CD14-positive monocyte (primary cell): ENCODE data around the gene STAMBPL1. TPM values are rescaled to one million over a fixed set of nuclear protein-coding genes. Genes with fewer than 3 reads are reported as not detected.

Experiments used
- DNase-seq, 3 donors: peaks; one replicate each; pipeline ENCODE4 v3.0.0-alpha.2; 2011 to 2022
- H2AFZ ChIP-seq: 2 replicates; pipeline ENCODE4 v1.6.0; 2012; ENCODE audit warnings: mild to moderate bottlenecking, low read depth, low read length, inconsistent platforms; ENCODE audit not compliant: insufficient read depth, poor library complexity, severe bottlenecking
- H3K27ac ChIP-seq, 2 donors: 1 replicate in 1 of 2; 2 replicates in 1 of 2; pipeline ENCODE4 v1.5.1; 2012 to 2013; ENCODE audit warnings: low read length in 2 of 2, control low read depth in 1 of 2, inconsistent platforms in 1 of 2, low read depth in 1 of 2, mild to moderate bottlenecking in 1 of 2
- H3K27me3 ChIP-seq, 2 donors: one replicate each; pipeline versions ENCODE4 v1.6.0 to v1.6.1; 2011 to 2013; ENCODE audit warnings: low read length in 2 of 2; ENCODE audit not compliant: control insufficient read depth in 2 of 2, insufficient read depth in 2 of 2
- H3K36me3 ChIP-seq, 2 donors: replicated peaks in 1 of 2; 1 replicate in 1 of 2; 2 replicates in 1 of 2; pipeline versions ENCODE4 v1.5.1 to v1.6.1; 2012 to 2013; ENCODE audit warnings: low read length in 2 of 2, control low read depth in 1 of 2, inconsistent platforms in 1 of 2, mild to moderate bottlenecking in 1 of 2; ENCODE audit not compliant: insufficient read depth in 2 of 2, control insufficient read depth in 1 of 2
- H3K4me1 ChIP-seq, 2 donors: 1 replicate in 1 of 2; 2 replicates in 1 of 2; pipeline versions ENCODE4 v1.5.1 to v1.6.1; 2012 to 2013; ENCODE audit warnings: low read length in 2 of 2, control low read depth in 1 of 2, inconsistent platforms in 1 of 2, mild to moderate bottlenecking in 1 of 2, moderate library complexity in 1 of 2; ENCODE audit not compliant: insufficient read depth in 2 of 2, control insufficient read depth in 1 of 2
- H3K4me2 ChIP-seq: replicated peaks from 2 replicates; pipeline ENCODE3; 2012; ENCODE audit warnings: low read length, moderate library complexity, mild to moderate bottlenecking; ENCODE audit not compliant: poor library complexity, severe bottlenecking; ENCODE audit errors: extremely low read depth
- H3K4me3 ChIP-seq, 3 experiments: fragments of 200-600 bp in 1 of 3; sonication (generic) in 1 of 3; replicated peaks in 1 of 3; 1 replicate in 2 of 3; 2 replicates in 1 of 3; pipeline ENCODE4 v1.5.1; 2011 to 2013; ENCODE audit warnings: low read length in 3 of 3, mild to moderate bottlenecking in 3 of 3, control low read depth in 2 of 3, low read depth in 2 of 3, inconsistent platforms in 1 of 3, moderate library complexity in 1 of 3
- H3K79me2 ChIP-seq: 2 replicates; pipeline ENCODE4 v1.6.0; 2012; ENCODE audit warnings: mild to moderate bottlenecking, control low read depth, inconsistent platforms, low read length, moderate library complexity; ENCODE audit not compliant: insufficient read depth
- H3K9ac ChIP-seq: 2 replicates; pipeline ENCODE4 v1.6.0; 2017; ENCODE audit warnings: low read length, mild to moderate bottlenecking; ENCODE audit not compliant: insufficient read depth, poor library complexity, severe bottlenecking
- H3K9me3 ChIP-seq, 2 donors: replicated peaks in 1 of 2; 1 replicate in 1 of 2; 2 replicates in 1 of 2; pipeline versions ENCODE4 v1.5.1 to v1.6.1; 2012 to 2013; ENCODE audit warnings: low read length in 2 of 2, control low read depth in 1 of 2; ENCODE audit not compliant: control insufficient read depth in 1 of 2, insufficient read depth in 1 of 2
- H4K20me1 ChIP-seq: 2 replicates; pipeline ENCODE4 v1.6.0; 2012; ENCODE audit warnings: mild to moderate bottlenecking, low read length, control low read depth, moderate library complexity; ENCODE audit not compliant: insufficient read depth
- H3K27ac Mint-ChIP-seq, 7 donors: one replicate each; pipeline ENCODE4 v1.8.0; 2020; ENCODE audit warnings: mild to moderate bottlenecking in 7 of 7, mixed read lengths in 7 of 7, moderate library complexity in 6 of 7, inconsistent platforms in 2 of 7
- H3K27me3 Mint-ChIP-seq, 3 donors: one replicate each; pipeline ENCODE4 v1.8.0; 2021 to 2022; ENCODE audit warnings: low read depth in 3 of 3, mild to moderate bottlenecking in 3 of 3, mixed read lengths in 3 of 3, moderate library complexity in 3 of 3, inconsistent platforms in 1 of 3
- H3K36me3 Mint-ChIP-seq, 2 donors: one replicate each; pipeline ENCODE4 v1.8.0; 2020; ENCODE audit warnings: mixed read lengths in 2 of 2, inconsistent platforms in 1 of 2, mild to moderate bottlenecking in 1 of 2
- H3K4me1 Mint-ChIP-seq: one replicate; pipeline ENCODE4 v1.8.0; 2020; ENCODE audit warnings: mild to moderate bottlenecking, mixed read lengths
- H3K4me3 Mint-ChIP-seq, 2 donors: one replicate each; pipeline ENCODE4 v1.8.0; 2020; ENCODE audit warnings: mild to moderate bottlenecking in 2 of 2, mixed read lengths in 2 of 2, moderate library complexity in 1 of 2
- H3K9me3 Mint-ChIP-seq, 7 donors: one replicate each; pipeline ENCODE4 v1.8.0; 2020 to 2022; ENCODE audit warnings: mixed read lengths in 7 of 7, mild to moderate bottlenecking in 6 of 7, moderate library complexity in 6 of 7, inconsistent platforms in 2 of 7
- WGBS: methylation state at CpG from one replicate; pipeline ENCODE4 v1.1.5; 2013; ENCODE audit warnings: missing lambda C conversion rate; ENCODE audit not compliant: insufficient coverage; 5-methylcytosine and 5-hydroxymethylcytosine counted together
- intact Hi-C, 2 donors: fragments of 100-400 bp; cut with micrococcal nuclease; formaldehyde crosslinking; loops; one replicate each; pipeline versions ENCODE4 v1.15.0 to v1.15.1; 2023
- polyA plus RNA-seq, 3 donors: library from polyadenylated mRNA; depleted of rRNA in 1 of 3; unstranded in 2 of 3; stranded (reverse) in 1 of 3; fragments of 300-500 nt in 2 of 3; fragments of >200 nt in 1 of 3; fragmentation: Illumina TruSeq in 2 of 3; gene quantifications; 1 replicate in 2 of 3; 2 replicates in 1 of 3; pipeline ENCODE4 v1.2.3, GENCODE V29; 2012 to 2021
- TF ChIP-seq, protein P1 (sequence below): fragments of 200-600 bp; IDR thresholded peaks from one replicate; pipeline ENCODE4 v1.8.0; 2022; ENCODE audit warnings: antibody characterized with exemption, mild to moderate bottlenecking

Gene STAMBPL1
- polyA plus RNA-seq, 3 donors, result 0.07 to 1.5 (median 0.10) TPM

DNA sequence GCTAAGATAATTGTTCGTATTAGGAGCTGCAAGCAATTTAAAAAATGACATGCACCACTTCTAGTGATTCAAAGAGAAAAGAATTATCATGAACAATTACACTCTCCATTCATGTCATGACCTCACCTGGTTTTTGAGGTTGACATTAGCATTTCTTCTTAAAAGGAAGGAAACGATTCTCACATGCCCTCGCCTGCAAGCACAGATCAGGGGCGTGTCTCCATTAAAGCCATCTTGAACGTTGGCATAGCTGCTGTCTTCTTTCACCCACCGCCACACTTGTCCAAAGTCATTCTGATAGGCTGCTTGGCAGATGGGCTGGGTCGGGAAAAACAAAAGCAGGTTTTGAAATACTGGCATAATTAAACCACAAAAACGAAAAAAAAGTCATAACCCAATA, 48.3 kb upstream of the STAMBPL1 start:
- no peak for DNase-seq
- no peak overlapping the region for H3K9ac ChIP-seq
- H3K4me2 ChIP-seq, result no peak overlapping the region
- H3K4me1 ChIP-seq, result peaks cover 35 to 38% of the 10 kb centered on the region in 2 donors
- no peak overlapping the region for H3K4me3 ChIP-seq
- H3K79me2 ChIP-seq, result no peaks in the 10 kb centered on the region
- no peaks in the 10 kb centered on the region for H4K20me1 ChIP-seq
- H3K27me3 ChIP-seq, result no peaks in the 10 kb centered on the region
- WGBS, result 71% methylated on average over 1 of the region's 8 CpGs
- TF ChIP-seq, protein P1, sequence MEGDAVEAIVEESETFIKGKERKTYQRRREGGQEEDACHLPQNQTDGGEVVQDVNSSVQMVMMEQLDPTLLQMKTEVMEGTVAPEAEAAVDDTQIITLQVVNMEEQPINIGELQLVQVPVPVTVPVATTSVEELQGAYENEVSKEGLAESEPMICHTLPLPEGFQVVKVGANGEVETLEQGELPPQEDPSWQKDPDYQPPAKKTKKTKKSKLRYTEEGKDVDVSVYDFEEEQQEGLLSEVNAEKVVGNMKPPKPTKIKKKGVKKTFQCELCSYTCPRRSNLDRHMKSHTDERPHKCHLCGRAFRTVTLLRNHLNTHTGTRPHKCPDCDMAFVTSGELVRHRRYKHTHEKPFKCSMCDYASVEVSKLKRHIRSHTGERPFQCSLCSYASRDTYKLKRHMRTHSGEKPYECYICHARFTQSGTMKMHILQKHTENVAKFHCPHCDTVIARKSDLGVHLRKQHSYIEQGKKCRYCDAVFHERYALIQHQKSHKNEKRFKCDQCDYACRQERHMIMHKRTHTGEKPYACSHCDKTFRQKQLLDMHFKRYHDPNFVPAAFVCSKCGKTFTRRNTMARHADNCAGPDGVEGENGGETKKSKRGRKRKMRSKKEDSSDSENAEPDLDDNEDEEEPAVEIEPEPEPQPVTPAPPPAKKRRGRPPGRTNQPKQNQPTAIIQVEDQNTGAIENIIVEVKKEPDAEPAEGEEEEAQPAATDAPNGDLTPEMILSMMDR, result no peak
- H2AFZ ChIP-seq, result no peak overlapping the region
- no peak overlapping the region for H3K27ac Mint-ChIP-seq
- no peaks in the 10 kb centered on the region for H3K27me3 Mint-ChIP-seq
- no peaks in the 10 kb centered on the region for H3K9me3 Mint-ChIP-seq
- peaks cover 16% of the 10 kb centered on the region for H3K4me1 Mint-ChIP-seq
- no peak overlapping the region for H3K4me3 Mint-ChIP-seq
- peaks cover 43 to 47% of the 10 kb centered on the region in 2 donors for H3K36me3 Mint-ChIP-seq
- no peaks in the 10 kb centered on the region for H3K9me3 ChIP-seq
- H3K36me3 ChIP-seq, result peaks cover 0 to 45% of the 10 kb centered on the region in 2 donors
- intact Hi-C loops, result no loop called here
- H3K27ac ChIP-seq, result no peak overlapping the region

DNA sequence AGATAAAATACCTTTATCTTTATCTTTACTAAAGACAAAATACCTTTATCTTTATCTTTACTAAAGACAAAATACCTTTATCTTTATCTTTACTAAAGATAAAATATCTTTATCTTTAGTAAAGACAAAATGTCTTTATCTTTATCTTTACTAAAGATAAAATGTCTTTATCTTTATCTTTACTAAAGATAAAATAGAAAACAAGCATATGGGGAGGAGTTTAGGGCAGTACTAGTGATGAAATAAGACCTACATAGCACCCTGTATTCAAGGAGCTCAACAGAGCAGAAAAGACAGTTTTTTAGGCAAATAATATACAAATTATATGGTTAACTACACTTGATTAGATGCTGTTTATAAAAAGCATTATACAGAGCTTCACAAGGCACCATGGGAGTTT, 47.7 kb upstream of the STAMBPL1 start:
- peaks cover 16% of the 10 kb centered on the region for H3K4me1 Mint-ChIP-seq
- intact Hi-C loops, result no loop called here
- H3K27ac Mint-ChIP-seq, result no peak overlapping the region
- no peak for DNase-seq
- Histone ChIP-seq H3K36me3 (peaks cover 0 to 38% of the 10 kb centered on the region in 2 donors), H3K9me3 (no peaks in the 10 kb centered on the region), H3K4me2 (no peak overlapping the region), H4K20me1 (no peaks in the 10 kb centered on the region), H3K79me2 (no peaks in the 10 kb centered on the region), H3K9ac (no peak overlapping the region), H2AFZ (no peak overlapping the region), H3K4me1 (peaks cover 35 to 38% of the 10 kb centered on the region in 2 donors), H3K27me3 (no peaks in the 10 kb centered on the region), H3K27ac (no peak overlapping the region), H3K4me3 (no peak overlapping the region)
- H3K4me3 Mint-ChIP-seq, result no peak overlapping the region
- TF ChIP-seq, protein P1, result no peak
- peaks cover 39 to 41% of the 10 kb centered on the region in 2 donors for H3K36me3 Mint-ChIP-seq
- H3K27me3 Mint-ChIP-seq, result no peaks in the 10 kb centered on the region
- no peaks in the 10 kb centered on the region for H3K9me3 Mint-ChIP-seq
